ENCODE results near the gene LYPD1.

GRCh38 chr2:132667706-132668105, 2.3 kb downstream of the LYPD1 start:
- TF ChIP-seq CTCF (conservative IDR thresholded peaks at IDR 0.05) (no peak), ZFX (IDR thresholded peaks at IDR 0.05) (no peak)

Measured in C4-2B (cell line).